Panc1 (cell line): ENCODE data around the gene IGFBP5. TPM values are rescaled to one million over a fixed set of nuclear protein-coding genes. Genes with fewer than 3 reads are reported as not detected.

Experiments
- ATAC-seq: fragments of 200-7000 bp; cut with Tn5 transposase; 2 replicates; pipeline ENCODE4 v1.9.1; 2020; ENCODE audit warnings: mild to moderate bottlenecking, moderate library complexity
- BruUV-seq: library from RNA; stranded (reverse); fragments of 400-500 nt; replicated peaks from 2 replicates; lab custom pipeline; 2021; lab: Mats Ljungman, UMichigan
- CTCF ChIA-PET: fragments of 300-600 bp; sonication (Branson Sonifier 250); formaldehyde crosslinking; loops from one replicate; lab custom pipeline; 2022; ENCODE audit warnings: antibody characterized with exemption; lab: Charles Lee
- POLR2A ChIA-PET: fragments of 300-600 bp; sonication (Branson Sonifier 250); formaldehyde crosslinking; loops from one replicate; lab custom pipeline; 2022; ENCODE audit warnings: antibody characterized with exemption; lab: Charles Lee
- DNase-seq: peaks from one replicate; pipeline ENCODE4 v3.0.0-alpha.2; 2010; ENCODE audit warnings: low read depth, low spot score
- H3K27ac ChIP-seq: 2 replicates; pipeline ENCODE4 v1.5.1; 2011; ENCODE audit warnings: mild to moderate bottlenecking, low read length, inconsistent platforms
- H3K27me3 ChIP-seq: fragments of 200-500 bp; sonication (Bioruptor generic); 2 replicates; pipeline ENCODE4 v1.6.0; 2014; ENCODE audit warnings: low read length, inconsistent platforms; ENCODE audit not compliant: control insufficient read depth, insufficient read depth
- H3K36me3 ChIP-seq: fragments of 200-500 bp; sonication (Bioruptor generic); 2 replicates; pipeline ENCODE4 v1.5.1; 2014; ENCODE audit warnings: inconsistent platforms, mild to moderate bottlenecking, low read length, moderate library complexity; ENCODE audit not compliant: control insufficient read depth, insufficient read depth
- H3K4me1 ChIP-seq: 2 replicates; pipeline ENCODE4 v1.5.1; 2011; ENCODE audit warnings: inconsistent platforms, mild to moderate bottlenecking, low read length, moderate library complexity; ENCODE audit not compliant: control insufficient read depth, insufficient read depth
- H3K4me3 ChIP-seq, 2 experiments: 2 replicates each; pipeline ENCODE4 v1.5.1; 2011 to 2012; ENCODE audit warnings: low read depth in 2 of 2, low read length in 2 of 2, mild to moderate bottlenecking in 2 of 2, inconsistent platforms in 1 of 2, moderate library complexity in 1 of 2
- H3K9me3 ChIP-seq: fragments of 200-500 bp; sonication (Bioruptor generic); 2 replicates; pipeline ENCODE4 v1.5.1; 2014; ENCODE audit warnings: low read depth, mild to moderate bottlenecking, inconsistent platforms, low read length, moderate library complexity; ENCODE audit not compliant: control insufficient read depth, insufficient read depth
- CTCF ChIP-seq: fragments of 450-650 bp; IDR thresholded peaks from 2 replicates; pipeline ENCODE4 v1.5.1; 2017; ENCODE audit warnings: mild to moderate bottlenecking
- POLR2AphosphoS5 ChIP-seq: IDR thresholded peaks from 2 replicates; pipeline ENCODE4 v1.6.1; 2012; ENCODE audit warnings: mild to moderate bottlenecking, low read depth, low read length, moderate library complexity
- SIN3A ChIP-seq: IDR thresholded peaks from 2 replicates; pipeline ENCODE4 v1.6.1; 2012; ENCODE audit warnings: low read depth, mild to moderate bottlenecking, low read length, moderate library complexity, borderline replicate concordance; ENCODE audit not compliant: insufficient read depth
- TCF7L2 ChIP-seq: IDR thresholded peaks from 2 replicates; pipeline ENCODE4 v1.6.1; 2011; ENCODE audit warnings: mild to moderate bottlenecking, low read depth, low read length, inconsistent platforms
- in situ Hi-C: cut with HindIII; loops from 2 replicates; pipeline ENCODE4 v1.10.0; 2016; ENCODE audit warnings: low sequenced_read_pairs, low pct_unique_long_range_greater_than_20kb
- intact Hi-C: fragments of 100-400 bp; cut with micrococcal nuclease; formaldehyde crosslinking; loops from one replicate; pipeline ENCODE4 v1.10.0; 2022; ENCODE audit not compliant: unreplicated experiment
- total RNA-seq: library from RNA; stranded (reverse); gene quantifications from one replicate; pipeline ENCODE4 v1.2.1, GENCODE V29; 2021; ENCODE audit not compliant: unreplicated experiment
- TF ChIP-seq, protein P1 (sequence below), 2 experiments: IDR thresholded peaks; 2 replicates each; pipeline ENCODE4 v1.6.1; 2011 to 2012; ENCODE audit warnings: low read depth in 2 of 2, control low read depth in 1 of 2, low read length in 1 of 2, mild to moderate bottlenecking in 1 of 2, moderate library complexity in 1 of 2; ENCODE audit not compliant: insufficient read depth in 1 of 2

The IGFBP5 gene
- total RNA-seq, 1 experiment from 2014 or later, result 1.9 TPM

GRCh38 chr2:216671791-216672343, 23.5 kb downstream of the IGFBP5 start:
- Histone ChIP-seq H3K4me3 (no peak overlapping the region), H3K27me3 (peaks cover 3% of the 10 kb centered on the region; the same call in 1 of the 2 replicates), H3K4me1 (no peaks in the 10 kb centered on the region), H3K27ac (no peak overlapping the region), H3K9me3 (no peaks in the 10 kb centered on the region), H3K36me3 (no peaks in the 10 kb centered on the region)
- TF ChIP-seq POLR2AphosphoS5 (no peak), SIN3A (no peak)
- TF ChIP-seq, protein P1, sequence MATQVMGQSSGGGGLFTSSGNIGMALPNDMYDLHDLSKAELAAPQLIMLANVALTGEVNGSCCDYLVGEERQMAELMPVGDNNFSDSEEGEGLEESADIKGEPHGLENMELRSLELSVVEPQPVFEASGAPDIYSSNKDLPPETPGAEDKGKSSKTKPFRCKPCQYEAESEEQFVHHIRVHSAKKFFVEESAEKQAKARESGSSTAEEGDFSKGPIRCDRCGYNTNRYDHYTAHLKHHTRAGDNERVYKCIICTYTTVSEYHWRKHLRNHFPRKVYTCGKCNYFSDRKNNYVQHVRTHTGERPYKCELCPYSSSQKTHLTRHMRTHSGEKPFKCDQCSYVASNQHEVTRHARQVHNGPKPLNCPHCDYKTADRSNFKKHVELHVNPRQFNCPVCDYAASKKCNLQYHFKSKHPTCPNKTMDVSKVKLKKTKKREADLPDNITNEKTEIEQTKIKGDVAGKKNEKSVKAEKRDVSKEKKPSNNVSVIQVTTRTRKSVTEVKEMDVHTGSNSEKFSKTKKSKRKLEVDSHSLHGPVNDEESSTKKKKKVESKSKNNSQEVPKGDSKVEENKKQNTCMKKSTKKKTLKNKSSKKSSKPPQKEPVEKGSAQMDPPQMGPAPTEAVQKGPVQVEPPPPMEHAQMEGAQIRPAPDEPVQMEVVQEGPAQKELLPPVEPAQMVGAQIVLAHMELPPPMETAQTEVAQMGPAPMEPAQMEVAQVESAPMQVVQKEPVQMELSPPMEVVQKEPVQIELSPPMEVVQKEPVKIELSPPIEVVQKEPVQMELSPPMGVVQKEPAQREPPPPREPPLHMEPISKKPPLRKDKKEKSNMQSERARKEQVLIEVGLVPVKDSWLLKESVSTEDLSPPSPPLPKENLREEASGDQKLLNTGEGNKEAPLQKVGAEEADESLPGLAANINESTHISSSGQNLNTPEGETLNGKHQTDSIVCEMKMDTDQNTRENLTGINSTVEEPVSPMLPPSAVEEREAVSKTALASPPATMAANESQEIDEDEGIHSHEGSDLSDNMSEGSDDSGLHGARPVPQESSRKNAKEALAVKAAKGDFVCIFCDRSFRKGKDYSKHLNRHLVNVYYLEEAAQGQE (IDR thresholded peaks at IDR 0.05; ENCODE audit: insufficient read depth in 1 of 2, low read depth in 2 of 2, low read length in 1 of 2), result no peak
- DNase-seq (no peak), ATAC-seq (no peak)
- CTCF ChIA-PET, result no interaction called here
- BruUV-seq, result no TSS peak
- intact Hi-C loops, result no loop called here
- POLR2A ChIA-PET, result no interaction called here
- in situ Hi-C loops, result no loop called here

DNA sequence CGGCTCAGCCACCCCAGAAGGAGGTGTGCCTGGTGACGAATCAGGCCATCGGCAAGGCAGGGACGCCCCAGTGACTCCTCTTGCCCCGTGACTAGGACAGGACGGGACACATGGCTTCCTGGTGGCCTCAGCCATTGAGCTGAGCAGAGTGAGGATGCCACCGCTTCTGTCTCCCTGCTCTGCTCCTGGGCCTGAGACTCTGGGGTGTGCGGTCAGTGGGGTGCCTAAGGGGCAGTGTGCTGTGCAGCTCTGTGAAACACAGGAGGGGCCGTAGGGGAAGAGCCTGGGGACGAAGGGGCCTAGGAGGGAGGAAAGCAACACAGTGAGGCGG, 24.3 kb downstream of the IGFBP5 start:
- in situ Hi-C loops (no loop called here), intact Hi-C loops (no loop called here)
- POLR2A ChIA-PET, result no interaction called here
- no peaks in the 10 kb centered on the region for H3K4me1 ChIP-seq
- no peaks in the 10 kb centered on the region for H3K27me3 ChIP-seq
- no peak for DNase-seq
- ATAC-seq, result no peak
- CTCF ChIA-PET, result no interaction called here
- H3K36me3 ChIP-seq, result no peaks in the 10 kb centered on the region
- H3K27ac ChIP-seq, result no peak overlapping the region
- no peaks in the 10 kb centered on the region for H3K9me3 ChIP-seq
- TF ChIP-seq SIN3A, result no peak
- no peak for TF ChIP-seq CTCF
- no peak for TF ChIP-seq TCF7L2
- TF ChIP-seq, protein P1 (IDR thresholded peaks at IDR 0.05; ENCODE audit: insufficient read depth in 1 of 2, low read depth in 2 of 2, low read length in 1 of 2), result no peak
- no peak for TF ChIP-seq POLR2AphosphoS5
- no peak overlapping the region for H3K4me3 ChIP-seq
- no TSS peak for BruUV-seq
